Stimulated activated CD4-positive, alpha-beta T cell treated with anti-CD3 and anti-CD28 coated beads, Interleukin-2, amount 100 ng/mL, for 24 hours (primary cell): Measurements from ENCODE around the gene CABYR.
"Not testable (repeated sequence)": the region's sequence is repeated elsewhere in the genome, so short reads cannot be mapped to it uniquely, and the experiment has no call there.

Source experiments
- DNase-seq, 2 donors: peaks; one replicate each; pipeline ENCODE4 v3.0.0-alpha.2; 2020

The CABYR gene

GRCh38 chr18:24130494-24130893, 8.4 kb upstream of the CABYR start:
- DNase-seq, result no peak

DNA sequence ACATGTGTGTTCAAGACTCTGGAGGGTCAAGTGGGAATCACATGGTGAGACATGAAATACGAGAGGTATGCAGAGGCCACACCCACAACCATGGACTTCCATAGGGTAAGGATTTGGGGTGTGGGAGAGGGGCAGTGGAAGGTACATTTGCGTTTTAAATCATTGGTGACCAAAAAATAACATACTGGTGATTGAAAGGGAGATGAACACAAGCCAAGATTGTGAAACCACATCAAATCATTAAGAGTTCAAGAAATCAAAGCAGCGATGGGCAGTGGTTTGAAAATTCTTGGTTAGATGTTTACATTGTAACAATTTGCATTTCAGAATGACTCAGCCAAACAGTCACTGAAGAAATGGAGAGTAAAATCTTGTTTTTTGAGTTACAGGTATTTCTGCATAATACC, 1.9 kb upstream of the CABYR start:
- no peak for DNase-seq

DNA sequence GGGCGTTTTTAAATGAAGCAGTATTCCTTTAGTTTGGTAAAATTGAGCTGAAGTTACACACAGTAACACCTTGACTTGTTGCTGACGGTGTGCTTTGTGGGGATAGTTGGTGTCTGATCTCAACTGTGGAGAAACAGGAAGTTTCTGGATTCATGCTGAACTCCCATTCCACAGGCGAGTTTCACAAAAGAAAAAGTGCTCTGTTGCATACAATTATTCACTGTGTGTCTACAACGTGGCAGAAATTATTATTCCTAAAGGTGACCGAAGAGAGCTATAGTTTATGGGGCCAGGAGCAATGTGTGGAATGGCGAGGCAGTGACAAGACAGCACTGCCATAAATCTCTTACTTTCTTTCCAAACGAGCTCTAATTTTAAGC, 463 bp upstream of the CABYR start:
- no peak for DNase-seq

- no peak for DNase-seq
Observed at GRCh38 chr18:24140697-24141096, 1.8 kb downstream of the CABYR start.

DNA sequence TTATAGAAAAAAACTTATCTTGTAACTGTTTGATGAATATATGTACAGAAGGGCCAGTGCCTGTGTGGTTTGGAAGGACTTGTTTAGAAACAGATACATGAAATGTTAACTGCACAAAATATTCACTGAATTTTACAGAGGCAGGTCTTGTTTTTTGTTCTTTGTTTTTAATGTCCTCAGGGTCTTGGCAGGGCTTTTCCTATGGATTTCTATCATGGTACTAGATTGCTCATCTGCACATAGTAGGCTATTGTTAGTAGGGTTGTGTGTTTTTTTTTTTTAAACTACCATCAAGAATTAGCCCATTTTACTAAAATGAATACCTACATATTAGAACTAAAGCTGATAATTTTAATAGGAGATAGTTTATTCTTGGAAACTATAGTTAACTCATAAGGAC, 3.5 kb downstream of the CABYR start:
- no peak for DNase-seq

DNA sequence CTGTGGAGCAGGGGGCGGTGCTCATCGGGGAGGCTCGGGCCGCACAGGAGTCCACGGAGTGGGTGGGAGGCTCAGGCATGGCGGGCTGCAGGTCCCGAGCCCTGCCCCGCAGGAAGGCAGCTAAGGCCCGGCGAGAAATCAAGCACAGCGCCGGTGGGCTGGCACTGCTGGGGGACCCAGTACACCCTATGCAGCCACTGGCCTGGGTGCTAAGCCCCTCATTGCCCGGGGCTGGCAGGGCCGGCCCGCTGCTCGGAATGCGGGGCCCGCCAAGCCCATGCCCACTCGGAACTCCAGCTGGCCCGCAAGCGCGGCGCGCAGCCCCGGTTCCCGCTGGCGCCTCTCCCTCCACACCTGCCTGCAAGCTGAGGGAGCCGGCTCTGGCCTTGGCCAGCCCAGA, 10.7 kb downstream of the CABYR start:
- DNase-seq, result not testable (repeated sequence)

DNA sequence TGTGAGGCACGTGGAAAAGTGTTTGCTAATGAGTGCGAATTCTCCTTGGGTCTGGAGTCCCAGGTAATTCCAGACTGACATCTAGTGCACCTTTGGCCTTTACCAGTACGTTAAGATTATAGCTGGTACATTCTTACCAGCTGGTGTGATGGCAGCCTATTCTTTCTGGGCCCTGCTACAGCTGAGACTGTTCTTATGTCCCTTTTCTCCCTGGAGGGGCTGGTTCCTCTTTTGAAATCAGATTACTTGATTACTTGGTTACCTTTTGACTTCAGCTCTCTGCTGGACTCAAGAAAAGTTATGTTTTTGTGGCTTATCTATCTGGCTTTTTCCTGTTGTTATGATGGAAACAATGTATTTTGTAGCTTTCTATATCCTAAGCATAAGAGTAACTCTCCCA, 14.5 kb downstream of the CABYR start:
- DNase-seq, result no peak

GRCh38 chr18:24157855-24158254, 19.0 kb downstream of the CABYR start:
- DNase-seq, result no peak

- no peak for DNase-seq
Observed at GRCh38 chr18:24160086-24160485, 21.2 kb downstream of the CABYR start.

- no peak for DNase-seq
Observed at GRCh38 chr18:24161304-24161703, 22.4 kb downstream of the CABYR start.

DNA sequence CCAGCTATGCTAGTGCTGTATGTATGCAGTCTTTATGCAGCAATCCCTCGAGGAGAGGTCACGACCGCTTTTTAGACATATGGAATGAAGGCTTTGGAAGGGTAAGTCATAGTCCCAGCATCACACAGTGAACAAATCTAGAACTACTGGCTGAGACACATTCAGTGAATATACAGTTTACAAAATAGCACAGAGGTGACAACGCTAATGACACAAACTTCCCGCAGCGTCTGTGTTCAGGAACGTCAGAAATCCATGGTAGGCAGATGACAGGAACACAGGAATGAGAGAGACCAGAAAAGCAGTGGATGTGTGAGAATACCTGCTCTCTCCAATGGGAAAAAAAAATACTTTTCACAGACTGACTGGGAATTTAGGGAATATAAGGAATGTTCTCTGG, 29.6 kb downstream of the CABYR start:
- DNase-seq, result no peak

DNA sequence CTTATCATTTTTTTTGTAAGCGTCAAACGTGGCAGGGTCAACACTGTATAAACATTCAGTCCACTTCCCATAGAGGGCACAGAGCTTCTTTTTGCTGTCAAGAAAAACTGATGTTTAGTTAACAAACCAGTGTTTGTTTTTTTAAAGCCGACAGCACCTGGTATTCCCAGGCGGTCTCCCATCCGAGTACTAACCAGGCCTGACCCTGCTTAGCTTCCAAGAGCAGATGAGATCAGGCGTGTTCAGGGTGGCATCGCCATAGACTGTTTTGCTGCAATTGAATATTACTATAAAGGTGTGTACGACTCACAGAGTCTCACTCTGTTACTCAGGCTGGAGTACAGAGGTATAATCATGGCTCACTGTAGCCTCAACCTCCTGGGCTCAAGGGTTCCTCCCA, 31.5 kb downstream of the CABYR start:
- DNase-seq, result no peak

GRCh38 chr18:24173997-24174396, 35.1 kb downstream of the CABYR start:
- DNase-seq, result no peak

- DNase-seq, result peak; percentile 59 to 63
Observed at GRCh38 chr18:24176727-24177416, 38.0 kb downstream of the CABYR start.

- no peak for DNase-seq
Observed at GRCh38 chr18:24177499-24178133, 38.8 kb downstream of the CABYR start.

DNA sequence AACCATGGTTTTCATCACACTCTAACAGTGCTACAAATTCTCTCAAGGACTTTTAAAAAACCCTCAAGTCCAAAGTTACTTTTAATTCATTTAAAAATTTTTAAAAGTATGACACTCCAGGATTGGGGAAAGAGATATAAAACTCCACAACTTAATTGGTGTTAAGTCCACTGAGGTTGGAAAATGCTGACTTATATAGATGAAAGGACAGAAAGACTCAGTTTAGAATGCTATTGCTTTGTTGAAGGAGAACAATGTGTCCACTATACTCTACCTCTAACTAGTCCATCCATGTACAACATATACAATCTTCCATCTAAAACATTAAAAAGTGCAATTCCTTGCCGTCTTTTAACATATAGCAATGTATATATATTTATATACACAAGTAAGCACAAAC, 41.2 kb downstream of the CABYR start:
- no peak for DNase-seq

GRCh38 chr18:24181806-24182205, 42.9 kb downstream of the CABYR start:
- no peak for DNase-seq

DNA sequence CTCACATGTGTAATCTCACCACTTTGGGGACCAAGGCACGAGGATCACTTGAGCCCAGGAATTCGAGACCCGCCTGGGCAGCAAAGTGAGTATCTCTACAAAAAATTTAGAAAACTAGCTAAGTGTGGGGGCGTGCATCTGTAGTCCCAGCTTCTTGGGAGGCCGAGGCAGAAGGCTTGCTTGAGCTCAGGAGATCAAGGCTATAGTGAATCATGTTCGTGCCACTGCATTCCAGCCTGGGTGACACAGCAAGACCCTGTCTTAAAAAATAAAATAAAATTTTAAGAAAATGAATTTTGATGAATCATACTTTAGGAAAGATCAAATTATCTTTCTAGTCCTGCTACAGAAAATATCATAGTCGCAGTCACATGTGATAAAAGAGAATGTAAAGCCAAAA, 46.9 kb downstream of the CABYR start:
- no peak for DNase-seq

- no peak for DNase-seq
Observed at GRCh38 chr18:24187049-24187448, 48.2 kb downstream of the CABYR start.

DNA sequence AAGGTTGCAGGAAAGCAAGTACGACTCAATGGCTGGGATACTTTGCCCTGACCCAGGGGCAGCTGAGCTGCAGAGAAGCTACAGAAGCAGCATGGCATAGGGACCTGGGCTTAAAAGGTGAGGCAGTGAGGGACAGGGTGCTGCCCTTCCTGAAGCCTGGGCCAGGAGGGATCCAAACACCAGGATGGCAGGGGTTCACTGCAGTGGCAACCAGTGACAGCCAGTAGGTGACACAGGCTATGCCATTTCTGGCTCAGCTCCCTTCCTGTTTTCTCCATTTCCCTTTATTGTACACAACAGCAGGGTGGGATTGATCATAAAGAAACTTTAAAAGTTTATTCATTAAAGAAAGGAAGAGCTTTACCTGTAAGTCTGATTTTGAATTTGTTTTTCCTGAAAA, 48.8 kb downstream of the CABYR start:
- DNase-seq, result no peak

GRCh38 chr18:24188120-24188519, 49.3 kb downstream of the CABYR start:
- no peak for DNase-seq

DNA sequence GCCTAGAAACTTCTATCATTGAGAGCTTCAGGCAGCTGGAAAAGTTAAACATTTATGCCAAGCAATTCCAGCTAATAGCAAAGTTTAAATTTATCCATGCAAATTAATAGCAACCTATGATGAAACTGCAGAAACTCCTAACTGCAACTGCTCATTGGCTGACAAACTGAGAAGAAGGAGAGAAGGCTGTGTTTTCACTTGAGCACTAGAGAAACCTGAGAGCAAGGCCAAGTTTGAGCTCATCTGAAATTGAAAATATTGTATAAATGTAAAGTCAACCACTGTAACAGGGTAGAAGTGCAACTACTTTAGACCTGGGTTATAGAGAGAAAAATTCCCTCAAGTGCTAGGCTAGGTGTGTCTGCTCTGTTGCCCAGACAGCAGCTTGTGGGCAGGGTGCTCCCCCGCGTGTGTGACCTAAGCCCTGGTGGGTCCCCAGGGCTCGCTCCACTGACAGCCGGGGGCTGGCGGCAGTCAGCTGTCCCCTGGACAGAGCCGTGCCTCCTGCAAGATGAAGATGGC, 50.2 kb downstream of the CABYR start:
- DNase-seq, result no peak

GRCh38 chr18:24189664-24190346, 50.9 kb downstream of the CABYR start:
- no peak for DNase-seq

DNA sequence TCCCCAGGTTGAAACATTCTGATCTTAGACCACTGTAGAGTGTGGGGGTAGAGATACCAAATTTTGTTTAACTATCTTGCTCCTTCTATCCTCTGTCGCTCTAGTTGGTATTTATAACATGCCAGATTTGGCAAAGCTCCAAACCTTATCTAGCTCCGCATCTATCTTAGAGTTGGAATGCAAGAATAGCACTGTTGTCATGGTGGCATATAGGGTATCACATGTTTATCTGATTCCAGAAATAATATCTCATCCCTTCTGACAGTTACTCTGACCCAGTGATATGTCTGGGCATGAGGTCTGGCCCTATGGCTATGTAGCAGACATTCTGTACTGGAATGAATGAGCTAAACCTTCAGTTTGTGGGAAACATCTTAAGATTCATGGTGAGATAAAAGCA, 51.7 kb downstream of the CABYR start:
- DNase-seq, result no peak
